ENCODE data around the gene EMP3. TPM values are rescaled to one million over a fixed set of nuclear protein-coding genes. Genes with fewer than 3 reads are reported as not detected.

The EMP3 gene
- total RNA-seq, 2 donors from 2014 or later, result 5.9 to 38.6 TPM

DNA sequence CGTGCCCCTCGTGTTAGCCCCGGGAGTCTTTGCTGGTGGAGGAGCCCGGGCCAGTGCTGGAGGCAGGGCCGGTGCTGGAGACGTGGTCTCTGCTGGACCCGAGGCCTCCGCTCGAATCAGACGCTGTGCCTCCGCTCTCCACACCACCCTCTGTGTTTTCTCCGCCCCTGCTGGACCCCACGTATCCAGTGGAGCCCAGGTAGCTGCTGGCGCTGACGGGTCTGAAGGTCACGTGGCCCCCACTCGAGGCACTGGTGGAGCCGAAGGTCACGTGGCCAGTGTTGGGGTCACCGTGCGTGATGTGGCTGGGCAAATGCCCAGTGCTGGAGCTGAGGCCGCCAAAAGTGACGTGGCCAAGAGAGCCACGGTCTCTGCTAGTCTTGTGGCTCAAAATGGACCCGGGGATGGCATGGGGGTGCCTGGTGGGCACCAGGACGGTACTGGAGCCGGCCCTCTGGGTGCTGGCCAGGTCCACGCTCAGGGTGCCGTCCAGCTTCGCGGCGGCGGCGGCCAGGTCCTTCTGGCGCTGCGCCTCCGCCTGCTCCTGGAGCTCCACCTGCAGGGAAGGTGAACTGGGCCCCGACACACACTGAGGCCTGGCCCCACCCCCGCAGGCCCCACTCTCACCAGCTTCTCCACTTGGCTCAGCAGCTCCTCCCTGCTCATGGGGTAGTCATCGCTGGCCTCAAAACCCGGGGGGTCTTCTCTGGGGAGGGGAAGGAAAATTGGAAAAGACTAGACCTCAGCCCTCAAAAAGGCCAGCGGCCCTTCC lies 28.2 kb upstream of the EMP3 start:
- H3K27ac ChIP-seq, result no peak overlapping the region
- H3K4me3 ChIP-seq, result no peak overlapping the region
- no peaks in the 10 kb centered on the region for H3K9me3 ChIP-seq
- WGBS, result 91% methylated on average over 42 of the region's 42 CpGs
- TF ChIP-seq CTCF (IDR thresholded peaks at IDR 0.05), result no peak
- TF ChIP-seq POLR2A (IDR thresholded peaks at IDR 0.05), result no peak
- TF ChIP-seq POLR2AphosphoS5 (IDR thresholded peaks at IDR 0.05), result no peak
- H3K27me3 ChIP-seq (replicated peaks; ENCODE audit: insufficient read depth), result no peaks in the 10 kb centered on the region
- intact Hi-C loops (cut with DNase I), result no loop called here
- no peaks in the 10 kb centered on the region for H3K36me3 ChIP-seq
- H3K4me1 ChIP-seq (replicated peaks), result no peaks in the 10 kb centered on the region
- no peak for DNase-seq (ENCODE audit: low spot score)

GRCh38 chr19:48297975-48298374 lies 27.4 kb upstream of the EMP3 start:
- DNase-seq (ENCODE audit: low spot score), result no peak

DNA sequence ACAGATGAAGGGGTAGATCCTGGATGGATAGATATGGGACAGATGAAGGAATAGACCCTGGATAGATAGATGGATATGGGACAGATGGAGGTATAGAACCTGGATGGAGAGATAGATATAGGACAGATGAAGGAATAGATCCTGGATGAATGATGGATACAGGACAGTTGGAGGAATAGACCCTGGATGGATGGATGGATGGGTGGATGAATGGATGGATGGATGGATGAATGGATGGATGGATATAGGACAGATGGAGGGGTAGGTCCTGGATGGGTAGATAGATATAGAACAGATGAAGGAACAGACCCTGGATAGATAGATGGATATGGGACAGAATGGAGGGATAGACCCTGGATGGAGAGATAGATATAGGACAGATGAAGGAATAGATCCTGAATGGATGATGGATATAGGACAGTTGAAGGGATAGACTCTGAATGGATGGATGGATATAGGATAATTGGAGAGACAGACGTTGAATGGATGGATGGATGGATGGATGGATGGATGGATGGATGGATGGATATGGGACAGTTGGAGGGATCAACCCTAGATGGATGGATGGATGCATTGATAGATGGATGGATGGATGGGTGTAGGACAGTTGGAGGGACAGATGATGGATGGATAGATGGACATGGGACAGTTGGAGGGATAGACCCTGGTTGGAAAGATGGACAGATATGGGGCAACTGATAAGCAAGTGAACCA lies 23.3 kb upstream of the EMP3 start:
- no peak for TF ChIP-seq CTCF (IDR thresholded peaks at IDR 0.05)
- TF ChIP-seq POLR2AphosphoS5 (IDR thresholded peaks at IDR 0.05), result no peak
- TF ChIP-seq POLR2A (IDR thresholded peaks at IDR 0.05), result no peak
- Histone ChIP-seq H3K4me1 (replicated peaks) (no peaks in the 10 kb centered on the region), H3K4me3 (no peak overlapping the region), H3K27me3 (replicated peaks; ENCODE audit: insufficient read depth) (no peaks in the 10 kb centered on the region), H3K9me3 (no peaks in the 10 kb centered on the region), H3K36me3 (no peaks in the 10 kb centered on the region), H3K27ac (no peak overlapping the region)
- 89% methylated on average over 1 of the region's 1 CpG for WGBS
- intact Hi-C loops (cut with DNase I), result no loop called here
- DNase-seq (ENCODE audit: low spot score), result no peak

More at GRCh38 chr19:48297975-48298374, 27.4 kb upstream of the EMP3 start:
- intact Hi-C loops (cut with DNase I), result no loop called here
- Histone ChIP-seq H3K27me3 (replicated peaks; ENCODE audit: insufficient read depth) (no peaks in the 10 kb centered on the region), H3K36me3 (no peaks in the 10 kb centered on the region), H3K4me3 (no peak overlapping the region), H3K27ac (no peak overlapping the region), H3K9me3 (no peaks in the 10 kb centered on the region), H3K4me1 (replicated peaks) (no peaks in the 10 kb centered on the region)
- TF ChIP-seq POLR2A (IDR thresholded peaks at IDR 0.05) (no peak), POLR2AphosphoS5 (IDR thresholded peaks at IDR 0.05) (no peak), CTCF (IDR thresholded peaks at IDR 0.05) (no peak)
- WGBS, result 95% methylated on average over 16 of the region's 16 CpGs

DNA sequence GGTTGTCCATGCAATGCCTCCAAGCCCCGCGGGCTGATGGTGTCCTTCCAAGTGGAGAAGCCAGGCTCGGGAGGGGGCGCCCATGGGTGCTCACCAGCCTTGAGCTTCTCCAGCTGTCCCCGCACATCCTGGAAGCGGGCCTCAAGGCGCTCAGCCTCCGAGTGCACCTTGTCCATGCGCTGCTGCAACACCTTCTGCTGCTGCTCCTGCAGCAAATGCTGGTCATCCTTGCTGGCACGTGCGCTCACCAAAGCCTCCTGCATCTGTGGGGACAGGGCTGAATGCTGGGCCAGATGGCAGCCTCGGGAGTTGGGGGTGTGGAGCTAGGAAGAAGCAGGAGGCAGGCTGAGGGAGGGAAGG lies 22.8 kb upstream of the EMP3 start:
- intact Hi-C loops (cut with DNase I), result no loop called here
- no peak for DNase-seq (ENCODE audit: low spot score)
- Histone ChIP-seq H3K9me3 (no peaks in the 10 kb centered on the region), H3K27me3 (replicated peaks; ENCODE audit: insufficient read depth) (no peaks in the 10 kb centered on the region), H3K36me3 (no peaks in the 10 kb centered on the region), H3K4me3 (no peak overlapping the region), H3K4me1 (replicated peaks) (no peaks in the 10 kb centered on the region), H3K27ac (no peak overlapping the region)
- TF ChIP-seq POLR2A (IDR thresholded peaks at IDR 0.05), result no peak
- TF ChIP-seq CTCF (IDR thresholded peaks at IDR 0.05), result no peak
- TF ChIP-seq POLR2AphosphoS5 (IDR thresholded peaks at IDR 0.05), result no peak
- 90% methylated on average over 12 of the region's 12 CpGs for WGBS
